ENCODE data around the gene SLC35D3.

DNA sequence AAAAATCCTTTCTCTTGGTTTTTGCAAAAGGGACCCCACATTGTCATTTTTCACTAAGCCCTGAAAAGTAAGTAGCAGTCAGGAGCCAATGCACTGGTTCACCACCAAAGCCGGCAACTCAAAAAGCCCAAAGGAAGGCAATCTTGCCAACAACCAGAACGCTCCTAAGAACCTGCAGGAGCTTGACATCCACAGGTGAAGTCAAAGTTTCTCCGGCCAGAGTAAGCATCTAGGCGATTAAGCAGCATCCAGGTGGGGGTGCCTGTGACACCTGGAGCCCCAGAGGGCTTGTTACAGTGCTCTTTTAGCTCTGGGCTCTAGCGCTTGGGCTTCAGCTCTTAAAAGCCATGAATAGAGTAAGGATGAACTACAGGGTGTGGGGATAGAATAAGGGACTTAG is 36.1 kb downstream of the SLC35D3 start:
- TF ChIP-seq, protein P1, sequence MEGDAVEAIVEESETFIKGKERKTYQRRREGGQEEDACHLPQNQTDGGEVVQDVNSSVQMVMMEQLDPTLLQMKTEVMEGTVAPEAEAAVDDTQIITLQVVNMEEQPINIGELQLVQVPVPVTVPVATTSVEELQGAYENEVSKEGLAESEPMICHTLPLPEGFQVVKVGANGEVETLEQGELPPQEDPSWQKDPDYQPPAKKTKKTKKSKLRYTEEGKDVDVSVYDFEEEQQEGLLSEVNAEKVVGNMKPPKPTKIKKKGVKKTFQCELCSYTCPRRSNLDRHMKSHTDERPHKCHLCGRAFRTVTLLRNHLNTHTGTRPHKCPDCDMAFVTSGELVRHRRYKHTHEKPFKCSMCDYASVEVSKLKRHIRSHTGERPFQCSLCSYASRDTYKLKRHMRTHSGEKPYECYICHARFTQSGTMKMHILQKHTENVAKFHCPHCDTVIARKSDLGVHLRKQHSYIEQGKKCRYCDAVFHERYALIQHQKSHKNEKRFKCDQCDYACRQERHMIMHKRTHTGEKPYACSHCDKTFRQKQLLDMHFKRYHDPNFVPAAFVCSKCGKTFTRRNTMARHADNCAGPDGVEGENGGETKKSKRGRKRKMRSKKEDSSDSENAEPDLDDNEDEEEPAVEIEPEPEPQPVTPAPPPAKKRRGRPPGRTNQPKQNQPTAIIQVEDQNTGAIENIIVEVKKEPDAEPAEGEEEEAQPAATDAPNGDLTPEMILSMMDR (IDR thresholded peaks at IDR 0.05) = no peak
- TF ChIP-seq EZH2 (IDR thresholded peaks at IDR 0.05; ENCODE audit: borderline replicate concordance, insufficient read depth, low read depth, low read length, poor library complexity, severe bottlenecking) = no peak

Measured in B cell (primary cell).